Testis (tissue), 3 donors: ENCODE data around the gene SEMA6A. TPM values are rescaled to one million over a fixed set of nuclear protein-coding genes. Genes with fewer than 3 reads are reported as not detected.

ENCODE experiments used
- DNase-seq: peaks from one replicate; pipeline ENCODE4 v3.0.0-alpha.2; 2019
- H3K27ac ChIP-seq, 2 donors: fragments of 200-600 bp; sonication (generic); one replicate each; pipeline ENCODE4 v1.5.1; 2019
- H3K27me3 ChIP-seq: fragments of 200-600 bp; sonication (generic); one replicate; pipeline ENCODE4 v1.5.1; 2019
- H3K36me3 ChIP-seq: fragments of 200-600 bp; sonication (generic); one replicate; pipeline ENCODE4 v1.5.1; 2017; ENCODE audit warnings: low read depth; ENCODE audit errors: missing control alignments
- H3K4me1 ChIP-seq: fragments of 200-600 bp; sonication (generic); one replicate; pipeline ENCODE4 v1.5.1; 2019
- H3K4me3 ChIP-seq, 2 donors: fragments of 200-600 bp; sonication (generic); one replicate each; pipeline ENCODE4 v1.5.1; 2017 to 2019
- H3K9me3 ChIP-seq: fragments of 200-600 bp; sonication (generic); one replicate; pipeline ENCODE4 v1.5.1; 2017
- CTCF ChIP-seq, 3 experiments: fragments of 450-650 bp in 2 of 3; fragments of 200-600 bp in 1 of 3; sonication (generic) in 1 of 3; IDR thresholded peaks; one replicate each; pipeline ENCODE4 v1.5.1; 2016 to 2019; ENCODE audit warnings: antibody characterized with exemption in 3 of 3, mild to moderate bottlenecking in 2 of 3, moderate library complexity in 1 of 3
- POLR2A ChIP-seq: fragments of 450-650 bp; IDR thresholded peaks from one replicate; pipeline ENCODE4 v1.6.1; 2017; ENCODE audit warnings: antibody characterized with exemption, mild to moderate bottlenecking, moderate library complexity
- WGBS, 2 donors: methylation state at CpG; one replicate each; pipeline ENCODE4 v1.1.5; 2018; 5-methylcytosine and 5-hydroxymethylcytosine counted together
- intact Hi-C: fragments of 100-400 bp; cut with DNase I; formaldehyde crosslinking; loops from one replicate; pipeline ENCODE4 v1.15.1; 2023; ENCODE audit warnings: low total_unique reads
- polyA plus RNA-seq: library from polyadenylated mRNA; stranded (reverse); fragments of 350-450 nt; fragmentation: Illumina TruSeq; extraction: RNeasy Lipid Tissue Mini Kit (QIAGEN cat#74804); gene quantifications from one replicate; pipeline ENCODE4 v1.2.3, GENCODE V29; 2014; ENCODE audit warnings: low read depth, low replicate concordance; ENCODE audit not compliant: insufficient read depth
- total RNA-seq, 2 donors: library from RNA; depleted of rRNA; stranded (reverse); fragments of >200 nt; gene quantifications; one replicate each; pipeline ENCODE4 v1.2.3, GENCODE V29; 2016

SEMA6A gene
- total and polyA plus RNA-seq, 3 donors from 2014 or later: 17.4 to 67.6 (median 52.0) TPM

DNA sequence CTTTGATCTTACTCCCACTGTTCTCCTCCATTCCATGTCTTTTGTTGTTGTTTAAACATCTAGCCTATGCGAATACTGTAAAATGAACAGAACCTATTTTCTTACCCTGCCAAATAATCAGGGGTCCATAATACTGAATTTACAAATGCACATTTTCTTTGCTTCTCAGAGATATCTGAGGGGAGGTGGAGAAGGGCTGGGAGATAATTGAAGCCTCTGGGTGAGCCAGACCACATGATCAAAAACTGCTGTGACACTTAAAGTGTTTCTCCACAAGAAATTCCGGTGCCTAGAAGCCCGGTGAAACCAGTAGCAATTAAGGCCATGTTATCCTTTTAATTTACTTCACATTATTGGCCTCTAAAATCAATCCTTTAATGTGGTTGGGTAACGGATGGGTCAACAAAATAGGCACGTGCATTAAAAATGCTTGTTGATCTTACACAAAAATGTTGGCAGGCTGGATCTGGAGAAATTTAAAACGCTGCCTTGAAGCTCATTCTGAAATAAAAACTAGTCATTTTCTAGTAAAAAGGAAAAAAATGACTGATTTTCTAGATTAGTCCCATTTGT, 10.8 kb downstream of the SEMA6A start:
- intact Hi-C loops: no loop called here
- DNase-seq: no peak
- TF ChIP-seq POLR2A (no peak), CTCF (IDR thresholded peaks at IDR 0.05) (no peak)
- Histone ChIP-seq H3K36me3 (no peaks in the 10 kb centered on the region), H3K4me3 (no peak overlapping the region), H3K4me1 (peaks cover 3% of the 10 kb centered on the region), H3K27me3 (no peaks in the 10 kb centered on the region), H3K27ac (no peak overlapping the region), H3K9me3 (no peaks in the 10 kb centered on the region)
- 56 to 81% methylated on average over 6 of the region's 6 CpGs for WGBS, 2 donors

DNA sequence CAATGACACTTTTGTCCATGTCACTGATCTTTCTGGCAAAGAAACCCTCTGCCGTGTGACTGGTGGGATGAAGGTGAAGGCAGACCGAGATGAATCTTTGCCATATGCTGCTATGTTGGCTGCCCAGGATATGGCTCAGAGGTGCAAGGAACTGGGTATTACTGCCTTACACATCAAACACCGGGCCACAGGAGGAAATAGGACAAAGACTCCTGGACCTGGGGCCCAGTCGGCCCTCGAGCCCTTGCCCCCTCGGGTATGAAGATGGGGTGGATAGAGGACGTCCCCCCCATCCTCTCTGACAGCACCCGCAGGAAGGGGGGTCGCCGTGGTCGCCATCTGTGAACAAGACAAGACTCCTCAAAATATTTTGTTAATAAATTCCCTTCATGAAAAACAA, 12.0 kb downstream of the SEMA6A start:
- Histone ChIP-seq H3K36me3 (no peaks in the 10 kb centered on the region), H3K4me3 (no peak overlapping the region), H3K9me3 (no peaks in the 10 kb centered on the region), H3K4me1 (peaks cover 3% of the 10 kb centered on the region), H3K27me3 (no peaks in the 10 kb centered on the region), H3K27ac (no peak overlapping the region)
- TF ChIP-seq CTCF (IDR thresholded peaks at IDR 0.05) (no peak), POLR2A (no peak)
- 85 to 89% methylated on average over 11 of the region's 11 CpGs for WGBS, 2 donors
- DNase-seq: no peak
- intact Hi-C loops: no loop called here

DNA sequence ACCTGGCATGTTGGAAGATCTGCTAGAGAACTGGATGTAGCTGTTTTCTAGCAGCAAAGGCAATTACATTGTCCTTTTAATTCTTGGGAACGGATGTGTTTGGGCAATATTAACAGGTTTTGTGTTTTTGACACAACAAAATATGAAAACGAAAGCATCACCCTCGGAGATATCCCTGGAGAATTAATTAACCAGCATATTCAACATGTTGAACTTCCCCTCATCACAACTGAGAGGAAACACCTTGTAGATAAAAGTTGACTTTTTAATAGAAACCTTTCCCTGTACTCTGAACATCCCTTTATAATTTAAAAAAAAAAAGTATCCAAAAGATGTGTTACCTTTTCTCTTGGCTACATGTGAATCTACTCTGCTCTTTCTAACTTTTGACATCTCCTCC, 13.0 kb downstream of the SEMA6A start:
- no peak for TF ChIP-seq POLR2A
- no peak for TF ChIP-seq CTCF (IDR thresholded peaks at IDR 0.05)
- intact Hi-C loops: no loop called here
- H3K4me3 ChIP-seq: no peak overlapping the region
- no peaks in the 10 kb centered on the region for H3K9me3 ChIP-seq
- H3K4me1 ChIP-seq: peaks cover 3% of the 10 kb centered on the region
- 58 to 73% methylated on average over 3 of the region's 3 CpGs for WGBS, 2 donors
- no peak for DNase-seq
- no peak overlapping the region for H3K27ac ChIP-seq
- no peaks in the 10 kb centered on the region for H3K27me3 ChIP-seq
- H3K36me3 ChIP-seq: no peaks in the 10 kb centered on the region

- no peaks in the 10 kb centered on the region for H3K9me3 ChIP-seq
- no peak for TF ChIP-seq POLR2A
- no peak for TF ChIP-seq CTCF (IDR thresholded peaks at IDR 0.05)
- WGBS, 2 donors: 54 to 64% methylated on average over 4 of the region's 4 CpGs
- H3K36me3 ChIP-seq: no peaks in the 10 kb centered on the region
- no peak overlapping the region for H3K4me3 ChIP-seq
- DNase-seq: no peak
- H3K4me1 ChIP-seq: no peaks in the 10 kb centered on the region
- intact Hi-C loops: no loop called here
- no peaks in the 10 kb centered on the region for H3K27me3 ChIP-seq
- no peak overlapping the region for H3K27ac ChIP-seq
These were observed 14.9 kb downstream of the SEMA6A start for GRCh38 chr5:116559673-116560164.

GRCh38 chr5:116559239-116559638, 15.4 kb downstream of the SEMA6A start:
- no peak for DNase-seq
- intact Hi-C loops: no loop called here
- TF ChIP-seq CTCF (IDR thresholded peaks at IDR 0.05) (no peak), POLR2A (no peak)
- H3K4me1 ChIP-seq: no peaks in the 10 kb centered on the region
- H3K27me3 ChIP-seq: no peaks in the 10 kb centered on the region
- H3K36me3 ChIP-seq: no peaks in the 10 kb centered on the region
- no peak overlapping the region for H3K4me3 ChIP-seq
- no peaks in the 10 kb centered on the region for H3K9me3 ChIP-seq
- H3K27ac ChIP-seq: no peak overlapping the region
- 43 to 56% methylated on average over 14 to 16 of the region's 16 CpGs for WGBS, 2 donors
